CD4-positive, alpha-beta T cell (primary cell): ENCODE data around the gene DIP2C. TPM values are rescaled to one million over a fixed set of nuclear protein-coding genes. Genes with fewer than 3 reads are reported as not detected.

ENCODE experiments used
- ATAC-seq: fragments of 200-7000 bp; cut with Tn5 transposase; one replicate; pipeline ENCODE4 v1.10.0; 2022; ENCODE audit warnings: mild to moderate bottlenecking; ENCODE audit not compliant: poor library complexity
- CTCF ChIA-PET: fragments of 350-600 bp; sonication (Branson Sonifier 250); formaldehyde crosslinking; loops from one replicate; lab custom pipeline; 2021; ENCODE audit warnings: antibody characterized with exemption, inconsistent platforms; lab: Charles Lee
- POLR2A ChIA-PET: fragments of 350-600 bp; sonication (Branson Sonifier 250); formaldehyde crosslinking; loops from one replicate; lab custom pipeline; 2021; ENCODE audit warnings: antibody characterized with exemption, inconsistent platforms; lab: Charles Lee
- DNase-seq, 14 experiments: peaks; one replicate each; pipeline ENCODE4 v3.0.0-alpha.2; 2013 to 2020; ENCODE audit warnings: mixed read lengths in 2 of 14
- H3K27ac ChIP-seq, 2 donors: one replicate each; pipeline versions ENCODE4 v1.5.1 to v1.7.0; 2013; ENCODE audit warnings: low read length in 2 of 2, low read depth in 1 of 2, mild to moderate bottlenecking in 1 of 2
- H3K27me3 ChIP-seq, 2 experiments: 1 replicate in 1 of 2; 2 replicates in 1 of 2; pipeline versions ENCODE4 v1.6.1 to v1.7.0; 2013; ENCODE audit warnings: low read length in 2 of 2, control low read depth in 1 of 2, mild to moderate bottlenecking in 1 of 2, moderate library complexity in 1 of 2; ENCODE audit not compliant: insufficient read depth in 2 of 2, control insufficient read depth in 1 of 2
- H3K36me3 ChIP-seq: one replicate; pipeline ENCODE4 v1.6.1; 2013; ENCODE audit warnings: low read length, control low read depth; ENCODE audit not compliant: insufficient read depth
- H3K4me1 ChIP-seq: one replicate; pipeline ENCODE4 v1.6.1; 2013; ENCODE audit warnings: low read length, control low read depth; ENCODE audit not compliant: insufficient read depth
- H3K4me3 ChIP-seq: one replicate; pipeline ENCODE4 v1.5.1; 2013; ENCODE audit warnings: mild to moderate bottlenecking, low read length, moderate library complexity
- H3K9me3 ChIP-seq, 2 experiments: 1 replicate in 1 of 2; 2 replicates in 1 of 2; pipeline versions ENCODE4 v1.6.1 to v1.7.0; 2013; ENCODE audit warnings: low read length in 2 of 2, mild to moderate bottlenecking in 2 of 2, control low read depth in 1 of 2, moderate library complexity in 1 of 2; ENCODE audit not compliant: control insufficient read depth in 1 of 2, insufficient read depth in 1 of 2
- H3K27ac Mint-ChIP-seq: one replicate; pipeline ENCODE4 v1.8.0; 2020; ENCODE audit warnings: mixed read lengths
- H3K27me3 Mint-ChIP-seq: one replicate; pipeline ENCODE4 v1.8.0; 2021; ENCODE audit warnings: mixed read lengths
- H3K36me3 Mint-ChIP-seq: one replicate; pipeline ENCODE4 v1.8.0; 2021; ENCODE audit warnings: low read depth, mixed read lengths
- H3K4me1 Mint-ChIP-seq: one replicate; pipeline ENCODE4 v1.8.0; 2021; ENCODE audit warnings: low read depth, mixed read lengths
- H3K4me3 Mint-ChIP-seq: one replicate; pipeline ENCODE4 v1.8.0; 2020; ENCODE audit warnings: mild to moderate bottlenecking, mixed read lengths
- H3K9me3 Mint-ChIP-seq: one replicate; pipeline ENCODE4 v1.8.0; 2020; ENCODE audit warnings: mixed read lengths
- intact Hi-C, 2 experiments: fragments of 100-400 bp; cut with DNase I in 1 of 2; cut with micrococcal nuclease in 1 of 2; formaldehyde crosslinking; loops; one replicate each; pipeline versions ENCODE4 v1.15.1 to v1.9.0; 2023 to 2025; cut with DNase I, micrococcal nuclease
- total RNA-seq, 174 experiments: library from RNA in 2 of 174; stranded (reverse) in 2 of 174; gene quantifications; one replicate each; pipeline ENCODE4 v1.2.3 and lab custom pipeline; 2021 to 2026
- TF ChIP-seq, protein P1 (sequence below): fragments of 200-600 bp; IDR thresholded peaks from one replicate; pipeline ENCODE4 v1.8.0; 2022; ENCODE audit warnings: antibody characterized with exemption, mild to moderate bottlenecking

The DIP2C gene
- total RNA-seq, 2 experiments from 2014 or later, result 4.1 TPM

DNA sequence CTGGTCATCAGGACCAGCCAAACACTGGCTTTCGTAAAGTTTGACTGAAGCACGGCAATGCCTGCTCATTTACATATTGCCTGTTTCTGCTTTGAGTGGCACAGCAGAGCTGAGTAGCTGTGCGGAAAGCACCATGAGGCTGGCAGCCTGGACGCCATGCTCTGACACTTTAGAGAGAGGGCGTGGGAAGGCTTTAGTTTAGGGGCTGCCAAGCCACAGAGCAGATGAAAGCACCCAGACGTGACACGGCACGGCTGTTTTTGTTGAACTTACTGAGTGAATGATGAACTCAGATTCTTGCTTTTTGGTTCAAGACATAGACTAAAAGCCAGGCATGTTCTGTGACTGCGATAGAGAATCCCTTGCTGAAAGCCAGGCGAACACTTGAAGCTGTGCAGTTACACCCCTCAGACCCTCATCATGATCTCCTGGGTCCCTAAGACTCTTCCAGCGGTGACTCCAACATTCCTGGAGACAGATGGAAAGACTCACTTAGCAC is 372.1 kb downstream of the DIP2C start:
- no peaks in the 10 kb centered on the region for H3K36me3 ChIP-seq
- TF ChIP-seq, protein P1, sequence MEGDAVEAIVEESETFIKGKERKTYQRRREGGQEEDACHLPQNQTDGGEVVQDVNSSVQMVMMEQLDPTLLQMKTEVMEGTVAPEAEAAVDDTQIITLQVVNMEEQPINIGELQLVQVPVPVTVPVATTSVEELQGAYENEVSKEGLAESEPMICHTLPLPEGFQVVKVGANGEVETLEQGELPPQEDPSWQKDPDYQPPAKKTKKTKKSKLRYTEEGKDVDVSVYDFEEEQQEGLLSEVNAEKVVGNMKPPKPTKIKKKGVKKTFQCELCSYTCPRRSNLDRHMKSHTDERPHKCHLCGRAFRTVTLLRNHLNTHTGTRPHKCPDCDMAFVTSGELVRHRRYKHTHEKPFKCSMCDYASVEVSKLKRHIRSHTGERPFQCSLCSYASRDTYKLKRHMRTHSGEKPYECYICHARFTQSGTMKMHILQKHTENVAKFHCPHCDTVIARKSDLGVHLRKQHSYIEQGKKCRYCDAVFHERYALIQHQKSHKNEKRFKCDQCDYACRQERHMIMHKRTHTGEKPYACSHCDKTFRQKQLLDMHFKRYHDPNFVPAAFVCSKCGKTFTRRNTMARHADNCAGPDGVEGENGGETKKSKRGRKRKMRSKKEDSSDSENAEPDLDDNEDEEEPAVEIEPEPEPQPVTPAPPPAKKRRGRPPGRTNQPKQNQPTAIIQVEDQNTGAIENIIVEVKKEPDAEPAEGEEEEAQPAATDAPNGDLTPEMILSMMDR, result no peak
- ChIA-PET POLR2A (interaction anchor here (1.1 kb wide), 1 partner anchor 134 kb away, joined by 3 read pairs; no protein-coding TSS in a partner anchor), CTCF (no interaction called here)
- H3K27me3 ChIP-seq, result no peaks in the 10 kb centered on the region
- ATAC-seq (peak; percentile 94), DNase-seq (peak in 6 of 14 experiments; percentile 5 to 57 (median 21))
- intact Hi-C loops, result no loop called here
- no peaks in the 10 kb centered on the region for H3K9me3 ChIP-seq
- Mint-ChIP-seq H3K4me1 (peaks cover 32% of the 10 kb centered on the region), H3K27me3 (no peaks in the 10 kb centered on the region), H3K4me3 (no peak overlapping the region), H3K27ac (peak overlapping the region; percentile 72), H3K36me3 (no peaks in the 10 kb centered on the region), H3K9me3 (no peaks in the 10 kb centered on the region)
- H3K4me1 ChIP-seq, result peaks cover 10% of the 10 kb centered on the region
- H3K4me3 ChIP-seq, result no peak overlapping the region
- no peak overlapping the region for H3K27ac ChIP-seq

GRCh38 chr10:316390-316789 is 373.1 kb downstream of the DIP2C start:
- DNase-seq (no peak), ATAC-seq (no peak)
- Histone ChIP-seq H3K9me3 (no peaks in the 10 kb centered on the region), H3K4me1 (peaks cover 10% of the 10 kb centered on the region), H3K4me3 (no peak overlapping the region), H3K27ac (no peak overlapping the region), H3K36me3 (no peaks in the 10 kb centered on the region), H3K27me3 (no peaks in the 10 kb centered on the region)
- intact Hi-C loops, result no loop called here
- H3K27ac Mint-ChIP-seq, result peak overlapping the region; percentile 16
- no peak overlapping the region for H3K4me3 Mint-ChIP-seq
- H3K9me3 Mint-ChIP-seq, result no peaks in the 10 kb centered on the region
- POLR2A ChIA-PET, result interaction anchor here (1.1 kb wide), 1 partner anchor 135 kb away, joined by 3 read pairs; no protein-coding TSS in a partner anchor
- H3K36me3 Mint-ChIP-seq, result no peaks in the 10 kb centered on the region
- CTCF ChIA-PET, result no interaction called here
- no peaks in the 10 kb centered on the region for H3K27me3 Mint-ChIP-seq
- peaks cover 32% of the 10 kb centered on the region for H3K4me1 Mint-ChIP-seq
- TF ChIP-seq, protein P1, result no peak

DNA sequence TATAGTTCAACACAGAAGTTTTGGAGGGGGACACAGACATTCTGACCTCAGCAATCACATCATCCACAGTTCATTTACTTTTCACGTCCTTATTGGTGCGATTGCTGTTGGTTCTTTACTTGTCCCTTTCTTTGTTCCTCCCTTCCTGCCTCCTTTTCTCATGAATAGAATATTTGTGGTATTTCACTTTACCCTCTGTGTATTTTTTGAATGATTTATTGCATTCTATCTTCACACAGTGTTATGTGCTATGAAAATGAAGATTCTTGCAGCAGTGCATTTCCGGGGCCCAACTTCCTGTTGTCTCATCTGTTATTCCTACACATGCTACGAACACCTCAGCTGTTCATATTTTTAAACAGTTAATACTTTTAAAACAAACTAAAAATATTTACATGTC is 374.6 kb downstream of the DIP2C start:
- H3K4me1 ChIP-seq, result peaks cover 10% of the 10 kb centered on the region
- H3K4me1 Mint-ChIP-seq, result peaks cover 32% of the 10 kb centered on the region
- DNase-seq, result peak in 1 of 14 experiments; percentile 29
- H3K27ac ChIP-seq, result no peak overlapping the region
- H3K4me3 ChIP-seq, result no peak overlapping the region
- no peak overlapping the region for H3K4me3 Mint-ChIP-seq
- TF ChIP-seq, protein P1, result no peak
- no peaks in the 10 kb centered on the region for H3K36me3 Mint-ChIP-seq
- ChIA-PET POLR2A (interaction anchor here (1.0 kb wide), 1 partner anchor 15 kb away, joined by 3 read pairs; no protein-coding TSS in a partner anchor), CTCF (no interaction called here)
- intact Hi-C loops, result no loop called here
- H3K9me3 Mint-ChIP-seq, result no peaks in the 10 kb centered on the region
- no peaks in the 10 kb centered on the region for H3K36me3 ChIP-seq
- H3K9me3 ChIP-seq, result no peaks in the 10 kb centered on the region
- H3K27me3 Mint-ChIP-seq, result no peaks in the 10 kb centered on the region
- peak; percentile 38 for ATAC-seq
- H3K27me3 ChIP-seq, result no peaks in the 10 kb centered on the region
- H3K27ac Mint-ChIP-seq, result peak overlapping the region; percentile 16
